IMR-90 (cell line): Measurements from ENCODE around the gene DDX27. TPM values are rescaled to one million over a fixed set of nuclear protein-coding genes. Genes with fewer than 3 reads are reported as not detected.

Experiments
- ATAC-seq: fragments of 200-7000 bp; cut with Tn5 transposase; 2 replicates; pipeline ENCODE4 v1.9.1; 2020; ENCODE audit warnings: low read depth, mild to moderate bottlenecking, moderate library complexity
- BruUV-seq: library from RNA; stranded (reverse); fragments of 400-500 nt; replicated peaks from 2 replicates; lab custom pipeline; 2021; lab: Mats Ljungman, UMichigan
- CTCF ChIA-PET: fragments of 300-600 bp; formaldehyde crosslinking; extraction: SDS; loops from one replicate; lab custom pipeline; 2021; ENCODE audit warnings: antibody characterized with exemption; lab: Yijun Ruan, JAX
- POLR2A ChIA-PET: fragments of 300-600 bp; sonication (Branson Sonifier 250); formaldehyde crosslinking; loops from one replicate; lab custom pipeline; 2022; ENCODE audit warnings: antibody characterized with exemption; ENCODE audit not compliant: unreplicated experiment; lab: Charles Lee
- DNase-seq: peaks from one replicate; pipeline ENCODE4 v3.0.0; 2013
- H2AFZ ChIP-seq: replicated peaks from 2 replicates; pipeline ENCODE3; 2013; ENCODE audit warnings: low read length, mild to moderate bottlenecking; ENCODE audit not compliant: poor library complexity
- H2AK5ac ChIP-seq: 2 replicates; pipeline ENCODE4 v1.6.1; 2013; ENCODE audit warnings: low read depth, low read length, inconsistent platforms
- H2AK9ac ChIP-seq: replicated peaks from 2 replicates; pipeline ENCODE3; 2013; ENCODE audit warnings: mild to moderate bottlenecking, low read depth, low read length, moderate library complexity; ENCODE audit not compliant: poor library complexity
- H2BK120ac ChIP-seq: 2 replicates; pipeline ENCODE4 v1.6.1; 2013; ENCODE audit warnings: low read depth, low read length, inconsistent platforms
- H2BK15ac ChIP-seq: 3 replicates; pipeline ENCODE4 v1.6.1; 2013; ENCODE audit warnings: low read depth, low read length, inconsistent platforms
- H2BK20ac ChIP-seq: 2 replicates; pipeline ENCODE4 v1.6.1; 2013; ENCODE audit warnings: low read depth, mild to moderate bottlenecking, inconsistent platforms, low read length, moderate library complexity
- H2BK5ac ChIP-seq: 2 replicates; pipeline ENCODE4 v1.6.1; 2013; ENCODE audit warnings: mild to moderate bottlenecking, low read depth, low read length, inconsistent platforms; ENCODE audit not compliant: poor library complexity, severe bottlenecking
- H3K14ac ChIP-seq: replicated peaks from 2 replicates; pipeline ENCODE4 v1.6.1; 2013; ENCODE audit warnings: low read depth, low read length, inconsistent platforms
- H3K18ac ChIP-seq: 2 replicates; pipeline ENCODE4 v1.6.1; 2013; ENCODE audit warnings: low read depth, low read length, control low read depth
- H3K23ac ChIP-seq: 2 replicates; pipeline ENCODE4 v1.6.1; 2013; ENCODE audit warnings: low read depth, low read length, inconsistent platforms
- H3K27ac ChIP-seq: 2 replicates; pipeline ENCODE4 v1.5.1; 2013; ENCODE audit warnings: mild to moderate bottlenecking, control low read depth, low read length; ENCODE audit not compliant: insufficient read depth
- H3K27me3 ChIP-seq: 2 replicates; pipeline ENCODE4 v1.6.1; 2013; ENCODE audit warnings: low read length; ENCODE audit not compliant: control insufficient read depth, insufficient read depth
- H3K36me3 ChIP-seq: 2 replicates; pipeline ENCODE4 v1.6.1; 2013; ENCODE audit warnings: low read length, mixed read lengths; ENCODE audit not compliant: control insufficient read depth, insufficient read depth
- H3K4ac ChIP-seq: 2 replicates; pipeline ENCODE4 v1.6.1; 2013; ENCODE audit warnings: low read depth, low read length, inconsistent platforms
- H3K4me1 ChIP-seq: 2 replicates; pipeline ENCODE4 v1.6.1; 2013; ENCODE audit warnings: low read length, mixed read lengths; ENCODE audit not compliant: control insufficient read depth, insufficient read depth
- H3K4me2 ChIP-seq: 2 replicates; pipeline ENCODE4 v1.6.1; 2013; ENCODE audit warnings: low read depth, mild to moderate bottlenecking, control low read depth, low read length, moderate library complexity
- H3K4me3 ChIP-seq: 2 replicates; pipeline ENCODE4 v1.5.1; 2013; ENCODE audit warnings: low read depth, mild to moderate bottlenecking, control low read depth, low read length, moderate library complexity; ENCODE audit not compliant: insufficient read depth
- H3K56ac ChIP-seq: 2 replicates; pipeline ENCODE4 v1.6.1; 2013; ENCODE audit warnings: low read length, inconsistent platforms; ENCODE audit not compliant: insufficient read depth; ENCODE audit errors: extremely low read depth
- H3K79me1 ChIP-seq, 2 experiments: 2 replicates each; pipeline ENCODE4 v1.6.1; 2013; ENCODE audit warnings: low read length in 2 of 2, inconsistent platforms in 1 of 2, low read depth in 1 of 2
- H3K9ac ChIP-seq: 2 replicates; pipeline ENCODE4 v1.6.1; 2013; ENCODE audit warnings: low read depth, low read length, control low read depth
- H3K9me1 ChIP-seq: 2 replicates; pipeline ENCODE4 v1.6.1; 2013; ENCODE audit warnings: low read length, inconsistent platforms; ENCODE audit not compliant: insufficient read depth
- H3K9me3 ChIP-seq: 2 replicates; pipeline ENCODE4 v1.6.1; 2013; ENCODE audit warnings: low read length; ENCODE audit not compliant: control insufficient read depth, insufficient read depth
- H4K20me1 ChIP-seq: 2 replicates; pipeline ENCODE4 v1.6.1; 2013; ENCODE audit warnings: low read length, inconsistent platforms; ENCODE audit not compliant: insufficient read depth
- H4K5ac ChIP-seq: 2 replicates; pipeline ENCODE4 v1.6.1; 2013; ENCODE audit warnings: mild to moderate bottlenecking, low read depth, low read length, control low read depth
- H4K8ac ChIP-seq, 2 experiments: 2 replicates each; pipeline ENCODE4 v1.6.1; 2013; ENCODE audit warnings: low read depth in 2 of 2, low read length in 2 of 2, control low read depth in 1 of 2, inconsistent platforms in 1 of 2
- H4K91ac ChIP-seq: 2 replicates; pipeline ENCODE4 v1.6.1; 2013; ENCODE audit warnings: low read depth, low read length, inconsistent platforms; ENCODE audit not compliant: insufficient read depth
- BHLHE40 ChIP-seq: fragments of 150-350 bp; IDR thresholded peaks from 2 replicates; pipeline ENCODE4 v1.6.1; 2016; ENCODE audit warnings: mild to moderate bottlenecking, low read depth, low read length
- CEBPB ChIP-seq: IDR thresholded peaks from 2 replicates; pipeline ENCODE4 v1.6.1; 2012; ENCODE audit warnings: low read depth, low read length, improper control_type of control experiment
- CHD1 ChIP-seq: IDR thresholded peaks from 2 replicates; pipeline ENCODE4 v1.6.1; 2012; ENCODE audit warnings: low read depth, low read length, improper control_type of control experiment
- FOS ChIP-seq: fragments of 150-350 bp; IDR thresholded peaks from 2 replicates; pipeline ENCODE4 v1.6.1; 2016; ENCODE audit warnings: low read depth, low read length
- MAFK ChIP-seq: IDR thresholded peaks from 2 replicates; pipeline ENCODE4 v1.6.1; 2012; ENCODE audit warnings: low read depth, low read length, improper control_type of control experiment
- MAZ ChIP-seq: IDR thresholded peaks from 2 replicates; pipeline ENCODE4 v1.6.1; 2012; ENCODE audit warnings: low read depth, mild to moderate bottlenecking, low read length, improper control_type of control experiment, moderate library complexity, borderline replicate concordance
- MXI1 ChIP-seq: IDR thresholded peaks from 2 replicates; pipeline ENCODE4 v1.6.1; 2012; ENCODE audit warnings: low read depth, mild to moderate bottlenecking, low read length, moderate library complexity, borderline replicate concordance
- NFE2L2 ChIP-seq: fragments of 150-350 bp; IDR thresholded peaks from 2 replicates; pipeline ENCODE4 v1.6.1; 2016; ENCODE audit warnings: low read depth, mild to moderate bottlenecking, low read length
- POLR2A ChIP-seq: IDR thresholded peaks from 2 replicates; pipeline ENCODE4 v1.6.1; 2012; ENCODE audit warnings: mild to moderate bottlenecking, low read depth, low read length
- RAD21 ChIP-seq: IDR thresholded peaks from 2 replicates; pipeline ENCODE4 v1.6.1; 2012; ENCODE audit warnings: low read length, improper control_type of control experiment
- RCOR1 ChIP-seq: IDR thresholded peaks from 2 replicates; pipeline ENCODE4 v1.6.1; 2012; ENCODE audit warnings: mild to moderate bottlenecking, low read length, improper control_type of control experiment; ENCODE audit not compliant: insufficient replicate concordance
- RFX5 ChIP-seq: IDR thresholded peaks from 2 replicates; pipeline ENCODE4 v1.8.0; 2012; ENCODE audit warnings: low read depth, mild to moderate bottlenecking, low read length, moderate library complexity
- SMC3 ChIP-seq: fragments of 150-350 bp; IDR thresholded peaks from 2 replicates; pipeline ENCODE4 v1.6.1; 2016; ENCODE audit warnings: low read depth, mild to moderate bottlenecking, antibody characterized with exemption, low read length, moderate library complexity
- dilution Hi-C: fragments of 300-500 bp; cut with HindIII; formaldehyde crosslinking; loops from one replicate; pipeline ENCODE4 v1.14.3; 2018; ENCODE audit warnings: low sequenced_read_pairs; ENCODE audit not compliant: unreplicated experiment
- in situ Hi-C: fragments of 300-500 bp; cut with MboI; formaldehyde crosslinking; loops from 3 replicates; pipeline ENCODE4 v1.14.3; 2019; ENCODE audit warnings: low sequenced_read_pairs, inconsistent platforms, mixed read lengths
- intact Hi-C: fragments of 100-400 bp; cut with micrococcal nuclease; formaldehyde crosslinking; loops from 2 replicates; pipeline ENCODE4 v1.10.0; 2022
- polyA plus RNA-seq, 3 experiments: library from polyadenylated mRNA; depleted of rRNA; stranded (reverse); fragments of >200 nt; gene quantifications; 2 replicates each; pipeline ENCODE4 v1.2.3, GENCODE V29; 2012; ENCODE audit warnings: low replicate concordance in 1 of 3
- total RNA-seq: library from RNA; depleted of rRNA; stranded (reverse); fragments of >200 nt; gene quantifications from 2 replicates; pipeline ENCODE4 v1.2.3, GENCODE V29; 2012
- TF ChIP-seq, protein P1 (sequence below): fragments of 150-350 bp; IDR thresholded peaks from 2 replicates; pipeline ENCODE4 v1.6.1; 2016; ENCODE audit warnings: low read depth, mild to moderate bottlenecking, low read length, moderate library complexity, borderline replicate concordance
- TF ChIP-seq, protein P2 (sequence below): conservative IDR thresholded peaks from 2 replicates; pipeline ENCODE4 v1.5.1; 2012; ENCODE audit warnings: mild to moderate bottlenecking, low read depth, low read length, improper control_type of control experiment

Gene DDX27
- total and polyA plus RNA-seq, 2 of the 4 experiments (the other 2 are of a cell fraction): 33.2 to 36.7 TPM

DNA sequence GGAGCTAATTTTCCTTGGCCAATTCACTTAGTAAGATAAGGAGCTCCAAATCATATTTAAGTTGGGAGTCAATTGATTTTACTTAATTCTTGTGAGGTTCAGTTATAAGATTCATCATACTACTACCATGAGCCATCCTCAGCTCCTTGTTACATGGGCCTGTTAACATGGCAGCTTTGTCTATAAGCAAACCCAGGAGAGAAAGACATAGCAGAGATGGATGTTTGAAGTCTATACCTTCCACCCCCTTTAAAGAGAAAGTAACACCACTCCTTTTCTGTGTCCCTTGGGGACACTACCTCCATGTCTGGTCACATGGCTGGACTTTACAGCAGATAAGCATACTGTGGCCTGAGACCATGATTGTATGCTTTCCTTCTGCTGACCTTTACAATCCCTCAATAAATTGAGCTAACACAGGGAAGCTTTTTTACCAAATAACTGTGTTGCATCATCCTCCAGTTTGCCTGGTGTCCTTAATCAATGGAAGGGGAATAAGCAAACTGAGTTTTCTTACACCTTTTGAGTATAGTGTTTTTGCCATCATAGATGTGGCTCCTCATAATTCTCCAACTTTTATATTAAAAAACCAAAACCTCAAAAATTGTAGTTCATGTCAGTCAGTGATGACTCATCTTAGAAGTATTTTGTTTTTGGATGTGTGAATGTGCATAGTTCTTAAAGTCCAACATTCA is 68.5 kb downstream of the DDX27 start:
- Histone ChIP-seq H3K4me1 (peaks cover 9% of the 10 kb centered on the region), H3K18ac (no peak overlapping the region; the same call in 1 of the 2 replicates), H4K8ac (no peak overlapping the region), H3K14ac (peak overlapping the region; percentile 22), H3K27me3 (no peaks in the 10 kb centered on the region), H3K36me3 (peaks cover 80% of the 10 kb centered on the region), H3K4ac (peak overlapping the region; percentile 35; the same call in 1 of the 2 replicates), H3K9me1 (peaks cover 15% of the 10 kb centered on the region), H3K9me3 (peaks cover 16% of the 10 kb centered on the region), H2AFZ (no peak overlapping the region), H4K20me1 (peaks cover 96% of the 10 kb centered on the region), H3K4me2 (peak overlapping the region; percentile 34; the same call in 1 of the 2 replicates), H2BK5ac (peak overlapping the region; percentile 79), H2BK120ac (no peak overlapping the region; the same call in 1 of the 2 replicates), H3K23ac (peak overlapping the region; percentile 80; the same call in 1 of the 2 replicates), H4K5ac (no peak overlapping the region), H2AK5ac (no peak overlapping the region), H2BK20ac (no peak overlapping the region), H3K56ac (0 out of 2 replicates have a peak overlapping the region, but pooled peaks have one; percentile 35), H4K91ac (no peak overlapping the region), H3K27ac (peak overlapping the region; percentile 32; the same call in 1 of the 2 replicates), H3K4me3 (no peak overlapping the region), H3K9ac (no peak overlapping the region), H2AK9ac (no peak overlapping the region), H2BK15ac (no peak overlapping the region), H3K79me1 (peaks cover 34 to 78% of the 10 kb centered on the region in 2 experiments)
- DNase-seq (peak; percentile 73), ATAC-seq (peak; percentile 33)
- BruUV-seq: no TSS peak
- intact Hi-C loops (no loop called here), in situ Hi-C loops (no loop called here), dilution Hi-C loops (no loop called here)
- ChIA-PET CTCF (interaction anchor here (0.9 kb wide), 1 partner anchor 10 kb away, joined by 5 read pairs; no protein-coding TSS in a partner anchor), POLR2A (no interaction called here)
- TF ChIP-seq, protein P1, sequence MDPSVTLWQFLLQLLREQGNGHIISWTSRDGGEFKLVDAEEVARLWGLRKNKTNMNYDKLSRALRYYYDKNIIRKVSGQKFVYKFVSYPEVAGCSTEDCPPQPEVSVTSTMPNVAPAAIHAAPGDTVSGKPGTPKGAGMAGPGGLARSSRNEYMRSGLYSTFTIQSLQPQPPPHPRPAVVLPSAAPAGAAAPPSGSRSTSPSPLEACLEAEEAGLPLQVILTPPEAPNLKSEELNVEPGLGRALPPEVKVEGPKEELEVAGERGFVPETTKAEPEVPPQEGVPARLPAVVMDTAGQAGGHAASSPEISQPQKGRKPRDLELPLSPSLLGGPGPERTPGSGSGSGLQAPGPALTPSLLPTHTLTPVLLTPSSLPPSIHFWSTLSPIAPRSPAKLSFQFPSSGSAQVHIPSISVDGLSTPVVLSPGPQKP: no peak
- TF ChIP-seq BHLHE40 (no peak; the same call in 1 of the 2 replicates), RFX5 (no peak), RAD21 (no peak), MXI1 (no peak), MAZ (no peak), POLR2A (no peak; the same call in 1 of the 2 replicates), FOS (peak; percentile 91), CEBPB (peak; percentile 73), RCOR1 (no peak), CHD1 (no peak), NFE2L2 (no peak), SMC3 (no peak), MAFK (no peak)
- TF ChIP-seq, protein P2, sequence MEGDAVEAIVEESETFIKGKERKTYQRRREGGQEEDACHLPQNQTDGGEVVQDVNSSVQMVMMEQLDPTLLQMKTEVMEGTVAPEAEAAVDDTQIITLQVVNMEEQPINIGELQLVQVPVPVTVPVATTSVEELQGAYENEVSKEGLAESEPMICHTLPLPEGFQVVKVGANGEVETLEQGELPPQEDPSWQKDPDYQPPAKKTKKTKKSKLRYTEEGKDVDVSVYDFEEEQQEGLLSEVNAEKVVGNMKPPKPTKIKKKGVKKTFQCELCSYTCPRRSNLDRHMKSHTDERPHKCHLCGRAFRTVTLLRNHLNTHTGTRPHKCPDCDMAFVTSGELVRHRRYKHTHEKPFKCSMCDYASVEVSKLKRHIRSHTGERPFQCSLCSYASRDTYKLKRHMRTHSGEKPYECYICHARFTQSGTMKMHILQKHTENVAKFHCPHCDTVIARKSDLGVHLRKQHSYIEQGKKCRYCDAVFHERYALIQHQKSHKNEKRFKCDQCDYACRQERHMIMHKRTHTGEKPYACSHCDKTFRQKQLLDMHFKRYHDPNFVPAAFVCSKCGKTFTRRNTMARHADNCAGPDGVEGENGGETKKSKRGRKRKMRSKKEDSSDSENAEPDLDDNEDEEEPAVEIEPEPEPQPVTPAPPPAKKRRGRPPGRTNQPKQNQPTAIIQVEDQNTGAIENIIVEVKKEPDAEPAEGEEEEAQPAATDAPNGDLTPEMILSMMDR: no peak
